ENCODE data around the gene LRCH1.

Gene LRCH1

GRCh38 chr13:46618694-46619254 is 65.8 kb downstream of the LRCH1 start:
- DNase-seq, result no peak

DNA sequence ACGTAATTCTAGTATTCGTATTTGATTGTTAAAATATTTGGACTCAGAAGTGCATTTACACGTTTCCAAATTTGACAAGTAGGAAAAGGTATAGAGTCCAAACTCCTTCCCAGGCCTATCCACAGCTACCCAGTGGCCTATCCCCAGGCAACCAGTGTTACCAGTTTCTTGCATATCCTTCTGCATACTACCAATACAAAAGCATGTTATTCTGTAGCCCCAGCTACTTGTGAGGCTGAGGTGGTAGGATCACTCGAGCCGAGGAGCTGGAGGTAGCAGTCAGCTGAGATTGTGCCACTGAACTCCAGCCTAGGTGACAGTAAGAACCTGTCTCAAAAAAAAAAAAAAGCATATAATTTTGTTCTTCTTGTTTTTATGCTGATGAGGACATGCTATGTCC is 67.1 kb downstream of the LRCH1 start:
- no peak for DNase-seq

GRCh38 chr13:46620471-46620870 is 67.5 kb downstream of the LRCH1 start:
- DNase-seq, result no peak

DNA sequence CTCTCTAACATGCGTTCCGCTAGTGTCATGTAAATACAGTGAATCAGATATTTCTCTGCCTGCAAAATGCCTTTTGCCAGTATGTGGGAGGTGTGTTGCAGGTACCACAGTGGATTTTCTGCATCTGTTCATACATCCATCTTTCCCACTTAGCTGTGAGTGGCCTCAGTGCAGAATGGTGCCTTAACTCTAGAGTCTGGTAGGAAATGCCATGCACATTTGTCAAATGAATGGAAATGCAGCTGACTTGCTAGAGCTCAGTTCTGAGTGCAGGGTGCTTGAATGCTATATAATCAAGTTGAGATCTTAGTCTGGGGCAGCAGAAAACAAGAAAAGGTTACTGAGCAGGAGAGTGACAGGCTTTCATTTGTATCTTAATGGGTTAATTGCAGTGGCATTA is 68.2 kb downstream of the LRCH1 start:
- no peak for DNase-seq

DNA sequence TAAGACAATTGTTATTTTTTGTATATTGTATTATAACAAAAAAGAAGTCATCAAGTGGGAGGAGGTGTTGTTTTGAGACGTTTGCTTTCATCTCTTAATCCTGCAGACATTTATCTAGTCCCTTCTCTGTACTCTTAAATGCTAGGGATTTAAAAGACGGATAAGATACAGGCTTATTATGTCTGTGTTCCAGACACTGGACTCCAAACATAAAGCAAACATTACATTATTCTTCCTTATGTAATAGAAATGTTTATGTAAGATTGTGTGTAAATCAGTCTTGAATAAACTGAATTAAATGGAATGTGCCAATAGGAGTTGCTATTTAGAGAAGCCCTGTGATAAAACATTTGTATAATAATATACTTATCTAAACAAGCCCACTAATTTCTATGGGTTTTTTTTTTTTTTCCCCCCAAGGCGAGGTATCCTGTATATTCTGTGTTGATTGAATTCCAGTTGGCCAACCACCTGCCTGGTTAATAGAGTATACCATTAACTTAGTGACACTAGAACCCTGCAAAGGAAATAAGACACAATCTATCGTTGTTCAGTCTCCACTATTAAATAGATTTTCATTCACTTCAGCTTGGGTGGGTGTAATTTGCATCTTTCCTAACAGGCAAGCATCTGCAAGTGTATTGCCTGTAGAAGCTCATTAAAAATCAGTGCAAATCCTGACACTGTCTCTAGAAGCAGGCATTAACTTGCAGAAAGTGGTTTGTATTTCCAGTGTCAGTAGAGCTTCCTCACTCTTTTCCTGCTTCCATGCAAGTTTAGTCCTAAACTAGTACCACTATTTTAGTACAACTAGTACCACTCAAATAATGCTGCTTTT is 69.0 kb downstream of the LRCH1 start:
- no peak for DNase-seq

DNA sequence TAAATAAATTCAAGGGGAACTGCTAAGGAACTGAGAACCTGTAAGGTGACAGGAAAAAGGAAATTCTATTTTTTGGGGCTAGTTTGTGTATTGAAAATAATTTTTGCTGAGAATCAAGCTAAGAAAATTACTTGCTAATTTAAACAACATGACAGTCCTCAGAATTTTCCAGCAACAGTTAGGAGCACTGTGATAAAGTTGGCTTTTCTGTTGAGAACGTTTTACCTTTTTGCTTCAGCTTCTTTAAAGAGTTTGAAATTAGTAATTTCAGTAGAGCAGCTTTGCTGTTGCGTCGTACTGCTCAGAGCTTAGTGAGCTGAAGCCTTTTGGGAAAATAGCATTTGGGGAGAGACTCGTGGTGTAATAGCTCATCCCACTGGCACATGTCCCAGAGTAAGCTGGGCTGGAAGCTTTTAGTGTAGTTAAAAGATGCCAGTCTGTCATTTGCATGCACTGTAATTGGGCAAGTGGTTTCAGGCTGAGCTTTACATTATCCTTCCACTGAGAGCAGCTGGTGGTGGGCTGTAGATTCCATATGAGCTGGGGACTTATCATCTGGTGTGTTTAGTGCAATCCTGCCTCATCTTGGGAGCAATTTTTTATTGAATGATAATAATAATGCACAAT is 69.8 kb downstream of the LRCH1 start:
- no peak for DNase-seq

DNA sequence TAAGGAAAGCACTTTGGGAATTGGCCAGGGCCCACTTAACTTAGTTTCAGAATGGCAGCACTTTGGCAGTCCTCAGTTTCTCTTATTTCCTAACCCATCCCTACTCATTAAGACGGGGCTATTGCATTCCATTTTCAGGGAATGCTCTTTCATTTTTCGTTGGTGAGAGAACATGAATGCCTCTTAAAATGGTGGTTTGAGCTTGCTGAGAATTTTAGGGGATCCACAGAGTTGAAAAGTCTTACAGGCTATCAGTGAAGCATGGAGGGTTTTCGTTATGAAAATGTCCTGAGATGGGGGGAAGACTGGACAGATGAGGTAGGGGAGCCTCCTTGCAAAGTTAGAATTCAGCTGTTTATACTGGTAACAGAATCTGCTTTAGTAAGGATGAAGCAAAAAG is 71.4 kb downstream of the LRCH1 start:
- DNase-seq, result no peak

DNA sequence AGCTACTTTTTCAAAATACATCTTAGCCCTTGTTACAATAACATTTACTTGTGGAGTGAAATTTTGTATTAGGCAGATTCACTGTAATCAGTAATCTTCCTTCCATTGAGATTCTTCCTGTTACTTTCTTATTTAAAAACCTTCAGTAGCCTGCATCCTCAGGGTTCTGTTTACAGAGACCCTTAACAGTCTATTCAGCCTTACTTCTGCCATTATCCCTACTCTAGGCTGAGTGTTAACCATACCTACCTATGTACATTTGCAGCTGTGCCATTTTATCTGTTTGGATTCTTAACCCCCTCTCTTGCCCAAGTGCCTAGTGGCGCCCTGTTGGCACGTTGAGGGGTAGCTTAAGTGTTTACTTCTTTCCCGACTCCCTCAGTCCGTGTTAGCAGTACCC is 71.9 kb downstream of the LRCH1 start:
- no peak for DNase-seq

DNA sequence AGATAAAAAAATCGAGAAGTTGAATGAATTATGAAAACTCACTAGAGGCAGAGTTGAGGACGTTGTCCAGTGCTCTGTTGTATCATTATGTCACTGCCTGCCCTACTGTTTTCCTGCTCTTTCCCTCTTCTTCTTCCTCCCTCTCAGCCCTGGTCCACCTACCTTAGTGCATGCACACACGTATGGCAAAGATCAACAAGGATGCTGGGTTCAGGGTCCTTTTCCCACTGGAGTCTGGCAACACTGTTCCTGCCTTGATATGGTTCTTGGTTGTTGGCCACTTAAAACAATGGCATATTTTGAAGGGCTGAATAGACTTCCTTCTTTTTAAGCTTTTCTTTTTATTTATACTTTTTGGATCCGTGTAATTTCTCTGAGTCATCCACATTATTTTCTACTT is 74.5 kb downstream of the LRCH1 start:
- DNase-seq, result no peak

GRCh38 chr13:46628622-46629365 is 75.8 kb downstream of the LRCH1 start:
- no peak for DNase-seq

DNA sequence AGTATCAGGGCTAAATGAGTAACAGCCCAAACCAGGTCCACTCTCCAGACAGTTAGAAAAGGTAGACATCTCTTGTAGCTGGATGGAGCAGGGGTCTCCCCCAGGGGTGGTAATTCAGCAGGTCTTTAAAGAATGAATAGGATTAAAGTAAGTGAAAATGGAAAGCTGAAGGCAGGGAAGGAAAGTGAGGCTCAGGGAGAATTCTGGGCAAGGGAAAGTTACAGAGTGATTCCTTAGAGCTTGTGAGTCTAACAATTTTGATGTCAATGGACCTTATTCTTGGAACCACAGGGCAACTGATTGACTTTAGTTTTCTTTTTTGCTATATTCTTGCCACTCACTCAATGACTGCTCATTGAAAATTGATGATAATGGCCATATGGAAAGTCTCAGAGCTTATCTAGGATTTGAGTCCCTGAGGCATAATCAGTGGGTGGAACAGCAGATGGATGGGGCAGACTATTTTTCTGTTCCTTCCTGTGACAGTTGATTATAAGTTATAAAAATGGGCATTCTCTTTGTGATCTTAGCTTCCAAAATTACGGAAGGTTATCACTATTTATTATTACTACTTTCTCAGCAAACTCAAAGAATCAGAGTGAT is 76.9 kb downstream of the LRCH1 start:
- no peak for DNase-seq

DNA sequence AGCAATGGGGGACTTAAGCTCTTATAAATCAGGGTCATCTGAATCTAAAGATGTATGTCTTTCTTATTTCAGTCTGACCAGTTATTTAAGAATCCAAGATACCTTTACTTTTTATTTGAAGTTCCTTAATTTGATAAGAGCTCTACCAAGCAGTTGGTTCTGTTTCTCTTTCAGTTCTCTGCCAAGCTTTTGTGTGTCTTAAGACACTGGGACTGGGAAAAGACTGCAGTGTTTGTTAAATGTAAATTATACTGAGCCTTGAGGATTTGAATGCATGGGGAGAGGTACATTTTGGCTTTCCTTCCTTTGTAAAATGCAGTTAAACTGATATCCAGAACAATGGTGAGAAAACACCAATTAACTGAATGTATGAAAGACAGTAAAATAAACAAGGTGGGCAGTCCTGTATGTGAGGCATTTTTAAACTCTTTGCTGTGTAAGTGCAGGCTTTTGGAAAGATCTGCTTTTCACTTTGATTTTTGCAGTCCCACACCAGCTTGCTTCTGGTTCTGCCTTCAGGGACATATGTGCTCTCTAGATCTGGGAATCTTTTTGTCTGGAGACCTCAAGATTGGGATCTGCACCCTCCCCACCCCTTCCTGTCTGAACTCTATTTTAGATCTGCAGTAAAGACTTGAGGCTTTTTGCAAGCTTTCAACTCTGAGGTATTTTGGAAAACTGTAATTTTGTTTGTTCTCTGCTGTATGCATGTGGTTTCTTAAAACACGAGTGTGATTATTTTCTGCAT is 77.6 kb downstream of the LRCH1 start:
- DNase-seq, result no peak

DNA sequence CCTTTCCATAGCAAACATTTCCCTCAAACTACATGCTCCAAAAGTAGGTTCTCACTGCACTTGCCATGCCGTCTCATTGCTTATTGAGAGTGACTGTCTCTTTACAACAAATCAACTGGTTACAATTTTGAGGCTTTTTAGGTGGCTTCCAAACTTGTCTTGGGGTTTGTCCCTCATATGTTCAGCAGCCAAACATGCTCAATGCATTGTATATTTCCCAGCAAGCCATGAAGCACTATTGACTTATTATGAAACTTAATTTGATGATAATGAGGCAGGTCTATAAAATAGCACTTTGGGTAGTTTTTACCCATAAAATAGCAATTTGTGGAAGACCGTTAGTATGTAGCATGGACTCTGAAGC is 78.2 kb downstream of the LRCH1 start:
- no peak for DNase-seq

- no peak for DNase-seq
Measured at GRCh38 chr13:46632176-46632575, 79.2 kb downstream of the LRCH1 start.

DNA sequence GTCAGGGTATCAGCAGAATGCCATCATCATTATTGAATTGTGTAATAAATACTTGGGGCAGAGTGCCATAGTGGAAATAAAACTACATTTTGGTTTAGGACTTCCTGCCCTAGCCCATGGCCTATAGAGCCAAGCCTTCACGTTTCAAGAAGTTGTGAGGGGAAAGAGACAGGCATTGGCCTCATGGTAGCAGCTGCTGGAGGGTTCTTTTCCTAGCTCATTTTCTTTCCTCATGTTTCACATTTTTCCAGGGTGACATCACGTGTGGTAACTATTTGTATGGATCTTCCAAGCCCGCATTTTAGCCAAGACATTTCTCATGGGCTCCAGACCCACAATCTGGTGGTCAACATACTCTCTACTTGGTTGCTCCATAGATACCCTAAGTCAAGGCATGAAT is 80.4 kb downstream of the LRCH1 start:
- DNase-seq, result no peak

- DNase-seq, result no peak
Measured at GRCh38 chr13:46636451-46636850, 83.5 kb downstream of the LRCH1 start.

DNA sequence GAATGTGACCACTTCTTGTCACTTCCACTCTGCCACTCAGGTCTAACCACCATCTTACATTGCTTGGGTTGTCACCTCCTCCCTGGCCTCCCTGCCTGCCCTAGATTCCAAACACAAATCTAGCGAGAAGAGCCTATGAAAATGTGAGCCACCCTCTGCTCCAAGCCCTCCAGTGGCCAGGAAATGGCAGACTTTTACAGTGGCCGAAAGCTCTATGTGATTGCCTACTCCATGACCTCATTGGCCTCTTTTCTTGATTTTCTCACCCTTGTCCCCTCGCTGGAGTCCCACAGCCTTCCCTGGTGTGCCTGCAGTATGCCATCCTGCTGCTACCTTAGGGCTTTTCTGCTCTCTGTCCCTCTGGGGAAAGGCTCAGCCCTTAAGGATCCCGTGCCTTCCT is 84.2 kb downstream of the LRCH1 start:
- DNase-seq, result no peak

- no peak for DNase-seq
Measured at GRCh38 chr13:46638262-46638661, 85.3 kb downstream of the LRCH1 start.

GRCh38 chr13:46639033-46639981 is 86.3 kb downstream of the LRCH1 start:
- DNase-seq, result no peak

DNA sequence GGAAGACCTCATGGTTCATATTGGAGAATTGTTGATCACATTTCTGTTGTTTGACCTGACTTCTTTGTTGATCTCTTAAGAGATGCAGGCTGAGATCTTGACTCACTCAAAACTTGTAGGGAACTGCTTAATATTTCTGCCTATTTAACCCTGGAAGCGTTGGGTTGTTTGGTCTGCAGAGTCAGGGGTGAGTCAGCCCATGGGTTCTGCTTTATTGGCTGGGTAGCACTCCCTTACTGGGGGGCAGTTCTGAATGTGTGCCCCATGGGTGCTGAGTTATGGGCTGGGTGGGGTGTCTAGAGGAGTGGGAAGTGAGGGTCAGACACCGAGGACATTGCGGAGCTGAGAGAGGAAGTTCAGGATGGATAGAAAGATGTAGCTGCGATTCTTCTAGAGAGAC is 87.9 kb downstream of the LRCH1 start:
- DNase-seq, result no peak

Data from stimulated activated naive CD4-positive, alpha-beta T cell treated with Interleukin-2 at 50 U/mL for 16 hours (primary cell).